Caco-2 (cell line): ENCODE data around the gene IMMP2L. TPM values are rescaled to one million over a fixed set of nuclear protein-coding genes. Genes with fewer than 3 reads are reported as not detected.
"Not testable (repeated sequence)": the region's sequence is repeated elsewhere in the genome, so short reads cannot be mapped to it uniquely, and the experiment has no call there.

Source experiments
- BruUV-seq: library from RNA; stranded (reverse); fragments of 400-500 nt; replicated peaks from 2 replicates; lab custom pipeline; 2021; lab: Mats Ljungman, UMichigan
- CTCF ChIA-PET: fragments of 300-600 bp; sonication (Branson Sonifier 250); formaldehyde crosslinking; loops from one replicate; lab custom pipeline; 2022; ENCODE audit warnings: antibody characterized with exemption; lab: Charles Lee
- POLR2A ChIA-PET: fragments of 300-600 bp; sonication (Branson Sonifier 250); formaldehyde crosslinking; loops from one replicate; lab custom pipeline; 2022; ENCODE audit warnings: antibody characterized with exemption; lab: Charles Lee
- DNase-seq, 2 experiments: peaks; one replicate each; pipeline versions ENCODE4 v3.0.0 to v3.0.0-alpha.2; 2020 to 2022
- H3K27me3 ChIP-seq: replicated peaks from 2 replicates; pipeline ENCODE4 v1.6.0; 2011; ENCODE audit warnings: low read length; ENCODE audit not compliant: control insufficient read depth, insufficient read depth
- H3K36me3 ChIP-seq: 2 replicates; pipeline ENCODE4 v1.5.1; 2011; ENCODE audit warnings: low read length; ENCODE audit not compliant: control insufficient read depth, insufficient read depth
- H3K4me1 ChIP-seq: fragments of 250-450 bp; sonication (Bioruptor Pico); 2 replicates; pipeline ENCODE4 v1.5.1; 2020; ENCODE audit warnings: mild to moderate bottlenecking
- H3K4me3 ChIP-seq: 2 replicates; pipeline ENCODE4 v1.5.1; 2011; ENCODE audit warnings: low read depth, mild to moderate bottlenecking, control low read depth, low read length
- H3K9me3 ChIP-seq: fragments of 250-450 bp; sonication (Bioruptor Pico); 2 replicates; pipeline ENCODE4 v1.5.1; 2020; ENCODE audit warnings: mild to moderate bottlenecking, moderate library complexity
- H3K27ac Mint-ChIP-seq: one replicate; pipeline ENCODE4 v1.8.0; 2022; ENCODE audit warnings: mixed read lengths; ENCODE audit not compliant: unreplicated experiment
- H3K27me3 Mint-ChIP-seq: one replicate; pipeline ENCODE4 v1.8.0; 2022; ENCODE audit warnings: mixed read lengths; ENCODE audit not compliant: insufficient read depth, unreplicated experiment
- H3K36me3 Mint-ChIP-seq: one replicate; pipeline ENCODE4 v1.8.0; 2022; ENCODE audit warnings: mild to moderate bottlenecking, mixed read lengths; ENCODE audit not compliant: insufficient read depth, unreplicated experiment
- H3K4me1 Mint-ChIP-seq: one replicate; pipeline ENCODE4 v1.8.0; 2022; ENCODE audit warnings: low read depth, mixed read lengths; ENCODE audit not compliant: unreplicated experiment
- H3K4me3 Mint-ChIP-seq: one replicate; pipeline ENCODE4 v1.8.0; 2022; ENCODE audit warnings: mild to moderate bottlenecking, moderate library complexity, mixed read lengths; ENCODE audit not compliant: unreplicated experiment
- H3K9me3 Mint-ChIP-seq: one replicate; pipeline ENCODE4 v1.8.0; 2022; ENCODE audit warnings: mixed read lengths; ENCODE audit not compliant: unreplicated experiment
- intact Hi-C: fragments of 100-400 bp; cut with micrococcal nuclease; formaldehyde crosslinking; loops from one replicate; pipeline ENCODE4 v1.10.0; 2022; ENCODE audit not compliant: unreplicated experiment
- total RNA-seq: library from RNA; stranded (reverse); gene quantifications from 2 replicates; pipeline ENCODE4 v1.2.3, GENCODE V29; 2022
- TF ChIP-seq, protein P1 (sequence below), 2 experiments: fragments of 200-600 bp in 1 of 2; IDR thresholded peaks; 1 replicate in 1 of 2; 2 replicates in 1 of 2; pipeline versions ENCODE4 v1.5.1 to v1.8.0; 2011 to 2022; ENCODE audit warnings: antibody characterized with exemption in 1 of 2, control low read depth in 1 of 2, inconsistent platforms in 1 of 2, low read depth in 1 of 2, low read length in 1 of 2, mild to moderate bottlenecking in 1 of 2, moderate library complexity in 1 of 2; ENCODE audit not compliant: insufficient read depth in 1 of 2, severe bottlenecking in 1 of 2, unreplicated experiment in 1 of 2

Gene IMMP2L
- total RNA-seq, 1 experiment from 2014 or later, result 9.5 TPM

GRCh38 chr7:111255576-111255975, 306.7 kb downstream of the IMMP2L start:
- CTCF ChIA-PET, result no interaction called here
- no peak for DNase-seq
- Mint-ChIP-seq H3K4me1 (no peaks in the 10 kb centered on the region), H3K9me3 (no peaks in the 10 kb centered on the region), H3K27me3 (no peaks in the 10 kb centered on the region), H3K27ac (no peak overlapping the region), H3K4me3 (no peak overlapping the region), H3K36me3 (no peaks in the 10 kb centered on the region)
- no peaks in the 10 kb centered on the region for H3K9me3 ChIP-seq
- BruUV-seq, result no TSS peak
- no peaks in the 10 kb centered on the region for H3K36me3 ChIP-seq
- intact Hi-C loops, result no loop called here
- H3K27me3 ChIP-seq, result no peaks in the 10 kb centered on the region
- TF ChIP-seq, protein P1, sequence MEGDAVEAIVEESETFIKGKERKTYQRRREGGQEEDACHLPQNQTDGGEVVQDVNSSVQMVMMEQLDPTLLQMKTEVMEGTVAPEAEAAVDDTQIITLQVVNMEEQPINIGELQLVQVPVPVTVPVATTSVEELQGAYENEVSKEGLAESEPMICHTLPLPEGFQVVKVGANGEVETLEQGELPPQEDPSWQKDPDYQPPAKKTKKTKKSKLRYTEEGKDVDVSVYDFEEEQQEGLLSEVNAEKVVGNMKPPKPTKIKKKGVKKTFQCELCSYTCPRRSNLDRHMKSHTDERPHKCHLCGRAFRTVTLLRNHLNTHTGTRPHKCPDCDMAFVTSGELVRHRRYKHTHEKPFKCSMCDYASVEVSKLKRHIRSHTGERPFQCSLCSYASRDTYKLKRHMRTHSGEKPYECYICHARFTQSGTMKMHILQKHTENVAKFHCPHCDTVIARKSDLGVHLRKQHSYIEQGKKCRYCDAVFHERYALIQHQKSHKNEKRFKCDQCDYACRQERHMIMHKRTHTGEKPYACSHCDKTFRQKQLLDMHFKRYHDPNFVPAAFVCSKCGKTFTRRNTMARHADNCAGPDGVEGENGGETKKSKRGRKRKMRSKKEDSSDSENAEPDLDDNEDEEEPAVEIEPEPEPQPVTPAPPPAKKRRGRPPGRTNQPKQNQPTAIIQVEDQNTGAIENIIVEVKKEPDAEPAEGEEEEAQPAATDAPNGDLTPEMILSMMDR (IDR thresholded peaks at IDR 0.05; ENCODE audit: insufficient read depth in 1 of 2, low read depth in 1 of 2, low read length in 1 of 2, severe bottlenecking in 1 of 2, unreplicated experiment in 1 of 2), result no peak
- POLR2A ChIA-PET, result no interaction called here
- H3K4me3 ChIP-seq, result no peak overlapping the region
- no peaks in the 10 kb centered on the region for H3K4me1 ChIP-seq

- H3K4me1 ChIP-seq, H3K27me3 ChIP-seq, H3K9me3 ChIP-seq, BruUV-seq, H3K4me3 ChIP-seq, H3K9me3 Mint-ChIP-seq, H3K27me3 Mint-ChIP-seq, H3K36me3 ChIP-seq, DNase-seq, intact Hi-C loops, CTCF ChIA-PET, H3K4me1 Mint-ChIP-seq, H3K27ac Mint-ChIP-seq, POLR2A ChIA-PET, H3K4me3 Mint-ChIP-seq, H3K36me3 Mint-ChIP-seq: not testable (repeated sequence)
Measured at GRCh38 chr7:111251365-111251764, 310.9 kb downstream of the IMMP2L start.

- BruUV-seq, CTCF ChIA-PET: not testable (repeated sequence)
Measured at GRCh38 chr7:111249807-111250206, 312.5 kb downstream of the IMMP2L start.

GRCh38 chr7:111242141-111242755, 320.0 kb downstream of the IMMP2L start:
- no peaks in the 10 kb centered on the region for H3K4me1 ChIP-seq
- no peaks in the 10 kb centered on the region for H3K36me3 ChIP-seq
- TF ChIP-seq, protein P1 (IDR thresholded peaks at IDR 0.05; ENCODE audit: insufficient read depth in 1 of 2, low read depth in 1 of 2, low read length in 1 of 2, severe bottlenecking in 1 of 2, unreplicated experiment in 1 of 2), result no peak
- no peak overlapping the region for H3K4me3 ChIP-seq
- Mint-ChIP-seq H3K4me3 (no peak overlapping the region), H3K4me1 (no peaks in the 10 kb centered on the region), H3K27ac (no peak overlapping the region), H3K9me3 (no peaks in the 10 kb centered on the region), H3K36me3 (no peaks in the 10 kb centered on the region), H3K27me3 (no peaks in the 10 kb centered on the region)
- intact Hi-C loops, result no loop called here
- CTCF ChIA-PET, result no interaction called here
- no TSS peak for BruUV-seq
- H3K27me3 ChIP-seq, result no peaks in the 10 kb centered on the region
- H3K9me3 ChIP-seq, result no peaks in the 10 kb centered on the region; the same call in 1 of the 2 replicates
- no peak for DNase-seq
- POLR2A ChIA-PET, result no interaction called here

More at GRCh38 chr7:111249807-111250206, 312.5 kb downstream of the IMMP2L start:
- H3K9me3 ChIP-seq, DNase-seq, H3K4me3 ChIP-seq, H3K4me1 Mint-ChIP-seq, H3K27me3 ChIP-seq, POLR2A ChIA-PET, H3K4me3 Mint-ChIP-seq, H3K9me3 Mint-ChIP-seq, H3K36me3 ChIP-seq, H3K4me1 ChIP-seq, intact Hi-C loops, H3K36me3 Mint-ChIP-seq, H3K27ac Mint-ChIP-seq, H3K27me3 Mint-ChIP-seq: not testable (repeated sequence)
